ENCODE measurements around the gene TMEM271.
"Not testable (repeated sequence)": the region's sequence is repeated elsewhere in the genome, so short reads cannot be mapped to it uniquely, and the experiment has no call there.

The TMEM271 gene

DNA sequence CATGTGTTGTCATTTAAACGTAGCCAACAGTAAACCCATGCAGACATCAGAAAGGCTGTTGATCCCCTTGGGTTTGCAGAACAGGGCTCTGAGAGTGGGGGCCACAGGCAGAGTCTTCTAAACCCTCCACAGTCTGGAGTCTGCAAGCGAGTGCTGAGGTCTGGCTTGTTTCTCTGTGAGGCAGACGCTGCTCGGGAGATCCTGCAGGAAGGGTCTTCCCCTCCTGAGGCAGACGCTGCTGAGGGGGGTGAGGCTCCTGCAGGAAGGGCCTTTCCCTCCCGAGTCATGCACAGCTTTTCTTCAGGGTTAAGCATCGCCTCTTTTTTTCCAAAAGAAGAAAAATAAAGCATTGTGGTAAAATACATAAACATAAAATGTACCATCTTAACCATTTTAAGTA, 32.1 kb upstream of the TMEM271 start:
- Histone ChIP-seq H3K4me3 (ENCODE audit: low read depth, low read length) (no peak overlapping the region), H3K27me3 (ENCODE audit: control insufficient read depth, insufficient read depth, low read length) (peaks cover 7% of the 10 kb centered on the region; the same call in 1 of the 2 replicates), H3K36me3 (ENCODE audit: control insufficient read depth, insufficient read depth, low read length) (no peaks in the 10 kb centered on the region), H3K9me3 (ENCODE audit: control insufficient read depth, insufficient read depth, low read depth, low read length) (peaks cover 5% of the 10 kb centered on the region; the same call in 1 of the 2 replicates), H3K4me1 (ENCODE audit: control insufficient read depth, insufficient read depth, low read length) (no peaks in the 10 kb centered on the region), H3K27ac (ENCODE audit: low read depth, low read length) (no peak overlapping the region), H3K9ac (ENCODE audit: low read length) (no peak overlapping the region)

DNA sequence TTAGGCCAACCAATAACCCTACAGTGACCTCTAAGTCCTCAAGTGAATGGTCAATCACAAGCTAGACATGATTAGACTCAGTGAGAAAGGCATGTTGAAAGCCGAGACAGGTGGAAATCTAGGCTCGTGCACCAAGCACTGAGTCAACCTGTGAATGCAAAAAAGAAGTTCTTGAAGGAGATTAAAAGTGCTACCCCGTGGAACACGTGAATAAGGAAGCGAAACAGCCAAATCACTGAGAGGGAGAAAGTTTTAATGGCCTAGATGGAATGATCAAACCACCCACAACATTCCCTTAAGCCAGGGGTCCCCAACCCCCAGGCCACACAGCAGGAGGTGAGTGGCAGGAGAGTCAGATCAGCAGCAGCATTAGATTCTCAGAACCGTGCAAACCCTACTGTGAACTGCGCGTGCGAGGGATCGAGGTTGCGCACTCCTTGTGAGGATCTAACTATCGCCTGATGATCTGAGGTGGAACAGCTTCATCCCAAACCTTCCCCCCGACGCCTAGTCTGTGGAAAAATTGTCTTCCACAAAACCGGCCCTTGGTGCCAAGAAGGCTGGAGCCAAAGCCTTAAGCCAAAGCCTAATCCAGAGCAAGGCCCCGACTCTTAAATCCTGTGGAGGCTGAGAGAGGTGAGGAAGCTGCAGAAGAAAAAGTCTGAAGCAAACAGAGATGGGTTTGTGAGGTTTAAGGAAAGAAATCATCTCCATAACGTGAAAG, 29.8 kb upstream of the TMEM271 start:
- H3K36me3 ChIP-seq (ENCODE audit: control insufficient read depth, insufficient read depth, low read length): no peaks in the 10 kb centered on the region
- no peak overlapping the region for H3K27ac ChIP-seq (ENCODE audit: low read depth, low read length)
- H3K4me3 ChIP-seq (ENCODE audit: low read depth, low read length): no peak overlapping the region
- H3K27me3 ChIP-seq (ENCODE audit: control insufficient read depth, insufficient read depth, low read length): peaks cover 7% of the 10 kb centered on the region; the same call in 1 of the 2 replicates
- H3K9ac ChIP-seq (ENCODE audit: low read length): no peak overlapping the region
- H3K9me3 ChIP-seq (ENCODE audit: control insufficient read depth, insufficient read depth, low read depth, low read length): peaks cover 5% of the 10 kb centered on the region; the same call in 1 of the 2 replicates
- H3K4me1 ChIP-seq (ENCODE audit: control insufficient read depth, insufficient read depth, low read length): peaks cover 3% of the 10 kb centered on the region; the same call in 1 of the 2 replicates

DNA sequence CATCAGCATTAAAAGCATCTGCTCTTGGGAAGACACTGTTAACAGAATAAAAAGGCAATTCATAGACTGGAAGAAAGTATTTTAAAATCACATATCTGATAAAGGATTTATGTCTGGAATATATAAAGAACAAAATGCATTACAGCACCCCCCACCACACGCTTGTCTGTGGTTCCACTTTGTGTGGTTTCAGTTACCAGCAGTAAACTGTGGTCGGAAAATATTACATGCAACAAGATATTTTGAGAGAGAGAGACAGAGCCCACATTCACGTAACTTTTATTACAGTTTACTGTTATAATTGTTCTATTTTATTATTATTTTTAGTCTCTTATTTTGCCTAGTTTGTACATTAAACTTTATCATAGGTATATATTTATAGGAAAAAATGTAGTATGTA, 28.0 kb upstream of the TMEM271 start:
- H3K27ac ChIP-seq (ENCODE audit: low read depth, low read length): no peak overlapping the region
- H3K27me3 ChIP-seq (ENCODE audit: control insufficient read depth, insufficient read depth, low read length): peaks cover 7% of the 10 kb centered on the region; the same call in 1 of the 2 replicates
- H3K9me3 ChIP-seq (ENCODE audit: control insufficient read depth, insufficient read depth, low read depth, low read length): no peaks in the 10 kb centered on the region
- no peak overlapping the region for H3K4me3 ChIP-seq (ENCODE audit: low read depth, low read length)
- no peak overlapping the region for H3K9ac ChIP-seq (ENCODE audit: low read length)
- peaks cover 3% of the 10 kb centered on the region; the same call in 1 of the 2 replicates for H3K4me1 ChIP-seq (ENCODE audit: control insufficient read depth, insufficient read depth, low read length)
- no peaks in the 10 kb centered on the region for H3K36me3 ChIP-seq (ENCODE audit: control insufficient read depth, insufficient read depth, low read length)

DNA sequence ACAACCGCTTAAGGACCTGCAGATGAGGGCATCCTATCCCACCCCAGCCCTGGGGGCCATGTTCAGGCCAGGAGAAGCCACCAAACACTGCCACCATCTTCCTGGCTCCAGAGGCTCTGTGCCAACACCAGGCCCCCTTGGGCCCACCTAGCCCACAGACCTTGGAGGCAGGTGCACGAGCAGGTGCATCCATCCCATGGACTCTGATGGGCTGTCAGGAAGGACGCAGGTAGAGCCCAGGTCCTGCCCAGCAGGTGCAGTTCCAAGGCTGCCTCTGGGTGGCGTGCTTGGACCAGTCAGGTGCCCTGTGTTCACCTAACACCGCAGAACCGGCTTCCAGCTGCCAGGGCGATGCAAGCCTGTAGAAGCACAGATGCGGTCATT, 26.5 kb upstream of the TMEM271 start:
- Histone ChIP-seq H3K9ac (ENCODE audit: low read length) (no peak overlapping the region), H3K4me3 (ENCODE audit: low read depth, low read length) (no peak overlapping the region), H3K4me1 (ENCODE audit: control insufficient read depth, insufficient read depth, low read length) (peaks cover 3% of the 10 kb centered on the region; the same call in 1 of the 2 replicates), H3K9me3 (ENCODE audit: control insufficient read depth, insufficient read depth, low read depth, low read length) (no peaks in the 10 kb centered on the region), H3K36me3 (ENCODE audit: control insufficient read depth, insufficient read depth, low read length) (no peaks in the 10 kb centered on the region), H3K27ac (ENCODE audit: low read depth, low read length) (no peak overlapping the region), H3K27me3 (ENCODE audit: control insufficient read depth, insufficient read depth, low read length) (peaks cover 7% of the 10 kb centered on the region; the same call in 1 of the 2 replicates)

DNA sequence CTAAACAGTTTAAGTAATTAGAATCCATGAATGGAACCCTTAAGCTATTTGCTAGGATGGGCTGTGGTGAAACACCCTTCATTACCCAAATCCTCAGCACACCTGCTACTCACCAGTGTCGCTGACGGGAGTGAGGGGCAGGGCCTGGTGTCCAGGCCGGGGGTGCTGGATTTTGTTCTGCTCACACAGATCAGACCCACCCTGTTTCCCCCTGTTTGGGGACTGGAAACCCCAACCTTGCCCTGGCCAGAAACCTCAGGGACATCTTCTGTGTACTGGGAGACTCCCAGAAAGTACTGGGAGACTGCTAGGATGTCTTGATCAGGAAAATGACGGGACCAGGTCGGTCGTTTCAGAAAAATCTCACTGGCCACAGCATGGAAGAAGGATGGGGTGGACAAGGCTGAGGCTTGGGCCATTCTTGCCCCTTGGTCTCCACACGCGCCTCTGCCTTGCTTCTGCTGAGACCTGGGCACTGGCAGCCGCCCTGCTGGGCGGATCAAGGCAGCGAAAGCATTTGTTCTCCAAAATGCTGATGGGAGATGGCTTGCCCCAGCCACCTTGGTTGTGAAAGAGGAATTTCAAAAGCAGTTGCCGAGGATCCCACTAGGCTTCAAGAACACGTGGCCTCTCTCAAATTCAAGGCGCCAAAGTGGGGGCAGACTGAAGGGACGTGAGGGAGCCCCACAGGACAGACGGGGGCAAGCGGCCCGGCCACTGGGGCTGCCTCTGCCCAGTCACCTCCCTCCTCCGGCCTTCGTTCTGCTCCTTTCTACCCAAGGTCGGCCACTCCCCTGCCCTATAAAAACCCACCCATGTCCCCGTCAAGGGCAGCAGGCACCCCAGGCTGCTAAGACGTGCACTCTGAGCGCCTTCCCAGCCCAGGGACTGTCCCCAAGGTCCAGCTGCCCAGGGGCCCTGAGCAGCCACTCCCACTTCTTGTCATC, 25.8 kb upstream of the TMEM271 start:
- no peak overlapping the region for H3K4me3 ChIP-seq (ENCODE audit: low read depth, low read length)
- H3K4me1 ChIP-seq (ENCODE audit: control insufficient read depth, insufficient read depth, low read length): peaks cover 3% of the 10 kb centered on the region; the same call in 1 of the 2 replicates
- no peaks in the 10 kb centered on the region for H3K9me3 ChIP-seq (ENCODE audit: control insufficient read depth, insufficient read depth, low read depth, low read length)
- H3K36me3 ChIP-seq (ENCODE audit: control insufficient read depth, insufficient read depth, low read length): no peaks in the 10 kb centered on the region
- peaks cover 11% of the 10 kb centered on the region; the same call in 1 of the 2 replicates for H3K27me3 ChIP-seq (ENCODE audit: control insufficient read depth, insufficient read depth, low read length)
- H3K27ac ChIP-seq (ENCODE audit: low read depth, low read length): no peak overlapping the region
- no peak overlapping the region for H3K9ac ChIP-seq (ENCODE audit: low read length)

DNA sequence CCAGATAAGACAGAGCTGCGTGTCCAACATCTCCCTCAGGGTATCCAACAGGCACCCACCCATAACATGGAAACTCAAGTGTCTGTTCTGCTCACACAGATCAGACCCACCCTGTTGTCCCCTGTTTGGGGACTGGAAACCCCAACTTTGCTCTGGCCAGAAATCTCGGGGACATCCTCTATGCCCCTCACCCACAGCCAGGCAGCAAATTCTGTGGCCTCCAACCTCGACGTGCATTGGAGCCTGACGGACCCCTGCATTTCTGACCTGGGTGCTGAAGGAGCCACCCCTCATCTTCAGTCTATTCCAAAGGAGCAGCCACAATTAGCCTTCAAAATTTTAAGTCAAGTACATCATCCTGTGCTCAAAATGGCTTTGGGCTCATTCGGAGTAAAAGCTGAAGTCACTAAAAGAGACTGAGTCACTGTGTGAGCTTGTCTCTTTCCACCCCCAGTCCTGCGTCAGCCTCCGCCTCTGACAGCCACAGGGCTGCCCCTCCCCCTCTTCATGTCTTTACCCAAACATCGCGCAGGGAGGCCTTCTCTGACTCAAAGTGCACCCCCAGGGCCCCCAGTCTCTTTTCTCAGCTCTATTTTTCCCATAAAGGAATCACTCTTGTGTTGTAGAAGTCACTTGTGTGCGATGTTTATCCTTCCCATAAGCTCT, 24.9 kb upstream of the TMEM271 start:
- Histone ChIP-seq H3K4me1 (ENCODE audit: control insufficient read depth, insufficient read depth, low read length) (peaks cover 3% of the 10 kb centered on the region; the same call in 1 of the 2 replicates), H3K27me3 (ENCODE audit: control insufficient read depth, insufficient read depth, low read length) (peaks cover 10% of the 10 kb centered on the region; the same call in 1 of the 2 replicates), H3K4me3 (ENCODE audit: low read depth, low read length) (no peak overlapping the region), H3K9ac (ENCODE audit: low read length) (no peak overlapping the region), H3K9me3 (ENCODE audit: control insufficient read depth, insufficient read depth, low read depth, low read length) (no peaks in the 10 kb centered on the region), H3K27ac (ENCODE audit: low read depth, low read length) (no peak overlapping the region), H3K36me3 (ENCODE audit: control insufficient read depth, insufficient read depth, low read length) (no peaks in the 10 kb centered on the region)

DNA sequence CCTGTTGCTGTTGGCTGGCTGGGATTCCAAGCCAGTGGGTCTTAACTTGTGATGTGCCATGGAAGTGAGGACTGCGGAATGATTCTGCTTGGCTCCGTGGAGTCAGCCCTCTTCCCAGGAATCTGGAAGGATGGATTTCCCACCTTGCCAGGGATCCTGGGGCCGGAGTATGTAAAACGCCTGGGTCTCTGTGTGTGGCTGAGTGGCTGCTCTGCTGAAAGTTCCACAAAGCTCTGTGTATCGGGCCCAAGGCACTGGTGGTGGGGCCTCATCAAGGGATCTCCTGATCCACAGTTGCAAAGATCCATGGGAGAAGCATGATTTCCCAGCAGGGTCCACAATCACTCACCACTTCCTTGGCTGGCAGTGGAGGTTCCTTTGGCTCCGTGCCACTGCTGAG, 24.1 kb upstream of the TMEM271 start:
- Histone ChIP-seq H3K4me1 (ENCODE audit: control insufficient read depth, insufficient read depth, low read length) (peaks cover 3% of the 10 kb centered on the region; the same call in 1 of the 2 replicates), H3K4me3 (ENCODE audit: low read depth, low read length) (no peak overlapping the region), H3K27me3 (ENCODE audit: control insufficient read depth, insufficient read depth, low read length) (peaks cover 10% of the 10 kb centered on the region; the same call in 1 of the 2 replicates), H3K9me3 (ENCODE audit: control insufficient read depth, insufficient read depth, low read depth, low read length) (no peaks in the 10 kb centered on the region), H3K9ac (ENCODE audit: low read length) (no peak overlapping the region), H3K36me3 (ENCODE audit: control insufficient read depth, insufficient read depth, low read length) (no peaks in the 10 kb centered on the region), H3K27ac (ENCODE audit: low read depth, low read length) (no peak overlapping the region)

DNA sequence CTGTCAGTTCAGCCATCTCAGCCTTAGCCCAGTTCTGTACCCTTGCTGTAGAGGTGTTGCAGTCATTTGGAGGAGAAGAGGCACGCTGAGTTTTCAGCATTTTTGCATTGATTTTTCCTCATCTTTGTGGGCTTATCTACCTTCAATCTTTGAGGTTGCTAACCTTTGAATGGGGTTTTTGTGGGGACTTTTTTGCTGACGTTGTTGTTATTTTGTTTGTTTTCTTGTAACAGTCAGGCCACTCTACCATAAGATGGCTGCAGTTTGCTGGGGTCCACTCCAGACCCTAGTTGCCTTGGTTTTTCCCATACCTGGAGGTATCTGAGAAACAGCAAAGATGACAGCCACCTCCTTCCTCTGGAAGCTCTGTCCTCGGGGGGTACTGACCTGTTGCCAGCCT, 22.8 kb upstream of the TMEM271 start:
- Histone ChIP-seq H3K27ac (ENCODE audit: low read depth, low read length) (no peak overlapping the region), H3K4me1 (ENCODE audit: control insufficient read depth, insufficient read depth, low read length) (peaks cover 3% of the 10 kb centered on the region; the same call in 1 of the 2 replicates), H3K36me3 (ENCODE audit: control insufficient read depth, insufficient read depth, low read length) (no peaks in the 10 kb centered on the region), H3K9me3 (ENCODE audit: control insufficient read depth, insufficient read depth, low read depth, low read length) (no peaks in the 10 kb centered on the region), H3K9ac (ENCODE audit: low read length) (no peak overlapping the region), H3K27me3 (ENCODE audit: control insufficient read depth, insufficient read depth, low read length) (peaks cover 10% of the 10 kb centered on the region; the same call in 1 of the 2 replicates), H3K4me3 (ENCODE audit: low read depth, low read length) (no peak overlapping the region)

DNA sequence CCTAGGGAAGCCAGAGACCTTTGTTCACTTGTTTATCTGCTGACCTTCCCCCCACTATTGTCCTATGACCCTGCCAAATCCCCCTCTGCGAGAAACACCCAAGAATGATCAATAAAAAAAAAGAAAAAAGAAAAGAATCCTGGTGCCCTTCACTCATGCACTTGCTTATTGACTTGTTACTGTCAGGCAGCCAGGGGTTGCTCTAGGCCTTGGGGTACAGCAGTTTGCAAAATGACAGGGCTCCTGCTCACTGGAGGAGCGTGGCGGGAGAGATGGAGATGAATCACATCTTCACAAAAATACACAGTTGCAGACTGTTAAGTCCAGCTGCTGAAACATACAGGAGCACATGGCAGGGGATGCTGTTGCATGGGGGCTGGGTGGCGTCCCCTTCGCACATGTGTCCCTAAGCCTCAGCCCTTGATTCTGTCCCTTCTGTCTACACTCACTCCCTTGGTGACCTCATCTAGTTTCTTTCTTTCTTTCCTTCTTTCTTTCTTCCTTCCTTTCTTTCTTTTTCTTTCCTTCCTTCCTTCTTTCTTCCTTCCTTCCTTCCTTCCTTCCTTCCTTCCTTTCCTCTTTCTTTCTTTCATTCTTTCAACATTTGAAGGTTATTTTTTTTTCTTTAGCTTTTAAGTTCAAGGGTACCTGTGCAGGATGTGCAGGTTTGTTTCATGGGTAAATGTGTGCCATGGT, 16.9 kb upstream of the TMEM271 start:
- Histone ChIP-seq H3K27me3 (ENCODE audit: control insufficient read depth, insufficient read depth, low read length) (peaks cover 5% of the 10 kb centered on the region; the same call in 1 of the 2 replicates), H3K4me1 (ENCODE audit: control insufficient read depth, insufficient read depth, low read length) (no peaks in the 10 kb centered on the region), H3K36me3 (ENCODE audit: control insufficient read depth, insufficient read depth, low read length) (no peaks in the 10 kb centered on the region), H3K9ac (ENCODE audit: low read length) (no peak overlapping the region), H3K27ac (ENCODE audit: low read depth, low read length) (no peak overlapping the region), H3K9me3 (ENCODE audit: control insufficient read depth, insufficient read depth, low read depth, low read length) (no peaks in the 10 kb centered on the region), H3K4me3 (ENCODE audit: low read depth, low read length) (no peak overlapping the region)

DNA sequence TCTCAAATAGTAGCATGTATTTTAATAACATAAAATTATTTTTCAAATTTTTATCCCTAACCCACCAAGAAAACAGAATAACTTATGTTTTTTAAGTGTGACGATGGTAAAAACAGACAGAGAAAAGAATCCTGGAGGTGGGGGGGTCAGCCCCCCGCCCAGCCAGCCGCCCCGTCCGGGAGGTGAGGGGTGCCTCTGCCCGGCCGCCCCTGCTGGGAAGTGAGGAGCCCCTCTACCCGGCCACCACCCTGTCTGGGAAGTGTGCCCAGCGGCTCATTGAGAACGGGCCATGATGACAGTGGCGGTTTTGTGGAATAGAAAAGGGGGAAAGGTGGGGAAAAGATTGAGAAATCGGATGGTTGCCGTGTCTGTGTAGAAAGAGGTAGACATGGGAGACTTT, 16.1 kb upstream of the TMEM271 start:
- H3K9me3 ChIP-seq (ENCODE audit: control insufficient read depth, insufficient read depth, low read depth, low read length): not testable (repeated sequence)

More for the DNA sequence above, 16.1 kb upstream of the TMEM271 start:
- not testable (repeated sequence) for H3K4me1 ChIP-seq (ENCODE audit: control insufficient read depth, insufficient read depth, low read length); H3K27me3 ChIP-seq (ENCODE audit: control insufficient read depth, insufficient read depth, low read length); H3K4me3 ChIP-seq (ENCODE audit: low read depth, low read length); H3K36me3 ChIP-seq (ENCODE audit: control insufficient read depth, insufficient read depth, low read length); H3K27ac ChIP-seq (ENCODE audit: low read depth, low read length); H3K9ac ChIP-seq (ENCODE audit: low read length)

All from HUES6 (cell line).